HEK293 (cell line): ENCODE results near the gene ZNF473.

ENCODE experiments used
- CTCF ChIA-PET: fragments of 350-600 bp; formaldehyde crosslinking; extraction: SDS; loops from one replicate; lab custom pipeline; 2021; ENCODE audit warnings: antibody characterized with exemption; lab: Yijun Ruan, JAX
- POLR2A ChIA-PET: fragments of 300-600 bp; formaldehyde crosslinking; extraction: SDS; loops from one replicate; lab custom pipeline; 2020; ENCODE audit warnings: antibody characterized with exemption, inconsistent platforms; lab: Yijun Ruan, JAX
- H3K27ac ChIP-seq: fragments of 200-500 bp; sonication (Bioruptor generic); 2 replicates; pipeline ENCODE4 v1.5.1; 2014; ENCODE audit warnings: low read depth, low read length, control low read depth, inconsistent platforms; ENCODE audit errors: extremely low read depth
- H3K36me3 ChIP-seq, 2 experiments: fragments of 200-500 bp in 1 of 2; sonication (Bioruptor generic) in 1 of 2; 1 replicate in 1 of 2; 2 replicates in 1 of 2; pipeline ENCODE4 v1.5.1; 2014 to 2017; ENCODE audit warnings: inconsistent platforms in 2 of 2, low read length in 2 of 2; ENCODE audit not compliant: control insufficient read depth in 2 of 2, insufficient read depth in 1 of 2
- H3K4me1 ChIP-seq: fragments of 200-500 bp; sonication (Bioruptor generic); 2 replicates; pipeline ENCODE4 v1.5.1; 2014; ENCODE audit warnings: mild to moderate bottlenecking, low read length, inconsistent platforms; ENCODE audit not compliant: control insufficient read depth, insufficient read depth
- H3K4me3 ChIP-seq: 2 replicates; pipeline ENCODE4 v1.5.1; 2011; ENCODE audit warnings: low read depth, mild to moderate bottlenecking, control low read depth, low read length, moderate library complexity
- H3K9me3 ChIP-seq: fragments of 200-500 bp; sonication (Bioruptor generic); 2 replicates; pipeline ENCODE4 v1.5.1; 2014; ENCODE audit warnings: low read depth, low read length, inconsistent platforms; ENCODE audit not compliant: control insufficient read depth, insufficient read depth
- GLIS1 ChIP-seq: fragments of 450-650 bp; formaldehyde crosslinking; IDR thresholded peaks from 2 replicates; pipeline ENCODE4 v1.5.1; 2016; ENCODE audit warnings: missing biosample characterization, missing genetic modification characterization
- HIC1 ChIP-seq: fragments of 450-650 bp; formaldehyde crosslinking; IDR thresholded peaks from 2 replicates; pipeline ENCODE4 v1.5.1; 2016; ENCODE audit warnings: missing biosample characterization, missing genetic modification characterization
- MYNN ChIP-seq: fragments of 450-650 bp; formaldehyde crosslinking; IDR thresholded peaks from 2 replicates; pipeline ENCODE4 v1.5.1; 2016; ENCODE audit warnings: missing biosample characterization, missing genetic modification characterization, borderline replicate concordance
- REPIN1 ChIP-seq: fragments of 450-650 bp; formaldehyde crosslinking; IDR thresholded peaks from 2 replicates; pipeline ENCODE4 v1.5.1; 2017; ENCODE audit warnings: missing biosample characterization, missing genetic modification characterization, low read depth
- REST ChIP-seq: fragments of 450-650 bp; formaldehyde crosslinking; IDR thresholded peaks from 2 replicates; pipeline ENCODE4 v1.5.1; 2016; ENCODE audit warnings: missing biosample characterization, missing genetic modification characterization
- TCF7L2 ChIP-seq: IDR thresholded peaks from 2 replicates; pipeline ENCODE4 v1.6.1; 2011; ENCODE audit warnings: low read depth, mild to moderate bottlenecking, inconsistent platforms, low read length, moderate library complexity, borderline replicate concordance
- ZBTB1 ChIP-seq: fragments of 450-650 bp; formaldehyde crosslinking; IDR thresholded peaks from 2 replicates; pipeline ENCODE4 v1.5.1; 2016; ENCODE audit warnings: missing biosample characterization, missing genetic modification characterization
- ZFP37 ChIP-seq: fragments of 450-650 bp; formaldehyde crosslinking; IDR thresholded peaks from 2 replicates; pipeline ENCODE4 v1.5.1; 2016; ENCODE audit warnings: missing biosample characterization, missing genetic modification characterization
- ZNF114 ChIP-seq: fragments of 450-650 bp; formaldehyde crosslinking; IDR thresholded peaks from 2 replicates; pipeline ENCODE4 v1.5.0; 2017; ENCODE audit warnings: missing biosample characterization, missing genetic modification characterization
- ZNF138 ChIP-seq: fragments of 450-650 bp; formaldehyde crosslinking; IDR thresholded peaks from 2 replicates; pipeline ENCODE4 v1.5.1; 2016; ENCODE audit warnings: missing biosample characterization, missing genetic modification characterization, borderline replicate concordance
- ZNF350 ChIP-seq: fragments of 450-650 bp; formaldehyde crosslinking; IDR thresholded peaks from 2 replicates; pipeline ENCODE4 v1.5.0; 2017; ENCODE audit warnings: missing biosample characterization, mild to moderate bottlenecking, missing genetic modification characterization
- ZNF362 ChIP-seq: fragments of 450-650 bp; formaldehyde crosslinking; IDR thresholded peaks from 2 replicates; pipeline ENCODE4 v1.5.1; 2016; ENCODE audit warnings: missing biosample characterization, missing genetic modification characterization
- ZNF555 ChIP-seq: fragments of 450-650 bp; formaldehyde crosslinking; conservative IDR thresholded peaks from 2 replicates; pipeline ENCODE4 v1.5.1; 2017; ENCODE audit warnings: missing biosample characterization, mild to moderate bottlenecking, missing genetic modification characterization, inconsistent platforms
- ZNF623 ChIP-seq: fragments of 450-650 bp; formaldehyde crosslinking; IDR thresholded peaks from 2 replicates; pipeline ENCODE4 v1.5.1; 2016; ENCODE audit warnings: missing biosample characterization, missing genetic modification characterization
- ZNF639 ChIP-seq: fragments of 450-650 bp; formaldehyde crosslinking; IDR thresholded peaks from 2 replicates; pipeline ENCODE4 v1.5.1; 2016; ENCODE audit warnings: missing biosample characterization, missing genetic modification characterization
- ZNF747 ChIP-seq: fragments of 450-650 bp; formaldehyde crosslinking; IDR thresholded peaks from 2 replicates; pipeline ENCODE4 v1.5.1; 2016; ENCODE audit warnings: missing biosample characterization, missing genetic modification characterization

Gene ZNF473

GRCh38 chr19:50030937-50031336 is 5.1 kb downstream of the ZNF473 start:
- TF ChIP-seq TCF7L2 (no peak), REST (no peak), ZBTB1 (tag by site-specific recombination) (no peak), ZNF114 (tag by site-specific recombination) (no peak), ZNF555 (tag by site-specific recombination) (no peak), ZNF747 (tag by site-specific recombination) (no peak), ZNF623 (no peak), ZNF138 (tag by site-specific recombination) (no peak), HIC1 (tag by site-specific recombination) (no peak)
- Histone ChIP-seq H3K4me3 (no peak overlapping the region), H3K9me3 (no peaks in the 10 kb centered on the region), H3K36me3 (peaks cover 46 to 74% of the 10 kb centered on the region in 2 experiments), H3K4me1 (no peaks in the 10 kb centered on the region), H3K27ac (no peak overlapping the region)
- ChIA-PET POLR2A (interaction anchor here (0.6 to 1.9 kb wide), 3 partner anchors 40 to 101 kb away, joined by 3 to 5 read pairs (median 3); partner anchors contain the start of genes ATF5 and NUP62), CTCF (interaction anchor here (0.7 to 4.3 kb wide), 2 partner anchors 9 to 16 kb away, joined by 3 to 17 read pairs; no protein-coding TSS in a partner anchor)

- CTCF ChIA-PET: interaction anchor here (0.9 to 1.6 kb wide), 3 partner anchors 9 to 13 kb away, joined by 3 to 6 read pairs (median 4); no protein-coding TSS in a partner anchor
- no peaks in the 10 kb centered on the region for H3K4me1 ChIP-seq
- TF ChIP-seq ZNF350 (tag by site-specific recombination) (no peak), MYNN (tag by site-specific recombination) (no peak), REPIN1 (no peak), GLIS1 (no peak), ZNF362 (tag by site-specific recombination) (no peak), ZFP37 (tag by site-specific recombination) (no peak), ZNF639 (tag by site-specific recombination) (no peak)
- TF ChIP-seq, all 188 proteins: peak for 0
- POLR2A ChIA-PET: interaction anchor here (1.6 kb wide), 1 partner anchor 11 kb away, joined by 4 read pairs; the partner anchor contains the start of genes VRK3 and ZNF473
- H3K4me3 ChIP-seq: no peak overlapping the region
- peaks cover 52 to 89% of the 10 kb centered on the region in 2 experiments for H3K36me3 ChIP-seq
- no peak overlapping the region for H3K27ac ChIP-seq
- no peaks in the 10 kb centered on the region for H3K9me3 ChIP-seq
These were observed 11.1 kb downstream of the ZNF473 start for GRCh38 chr19:50036908-50037307.
